ENCODE data around the gene KIF20B. TPM values are rescaled to one million over a fixed set of nuclear protein-coding genes. Genes with fewer than 3 reads are reported as not detected.

The KIF20B gene
- total and polyA plus RNA-seq, 2 donors from 2014 or later, result 0.67 to 7.3 TPM

GRCh38 chr10:89741126-89741762, 39.9 kb downstream of the KIF20B start:
- Histone ChIP-seq H3K36me3 (ENCODE audit: control insufficient read depth in 2 of 3, insufficient read depth in 3 of 3, low read length in 3 of 3) (no peaks in the 10 kb centered on the region), H3K4me3 (ENCODE audit: low read length in 3 of 3) (no peak overlapping the region), H3K27me3 (ENCODE audit: control insufficient read depth, insufficient read depth, low read length) (no peaks in the 10 kb centered on the region), H3K4me1 (ENCODE audit: control insufficient read depth in 2 of 3, insufficient read depth in 2 of 3, low read depth in 1 of 3, low read length in 3 of 3) (no peaks in the 10 kb centered on the region), H3K9ac (ENCODE audit: low read length in 3 of 3) (no peak overlapping the region), H3K27ac (ENCODE audit: low read depth in 2 of 2, low read length in 2 of 2) (no peak overlapping the region), H3K9me3 (ENCODE audit: control insufficient read depth in 2 of 3, insufficient read depth in 1 of 3, low read length in 3 of 3) (no peaks in the 10 kb centered on the region)
- FAIRE-seq, result no peak
- intact Hi-C loops (cut with DNase I), result no loop called here
- TF ChIP-seq, protein P1, sequence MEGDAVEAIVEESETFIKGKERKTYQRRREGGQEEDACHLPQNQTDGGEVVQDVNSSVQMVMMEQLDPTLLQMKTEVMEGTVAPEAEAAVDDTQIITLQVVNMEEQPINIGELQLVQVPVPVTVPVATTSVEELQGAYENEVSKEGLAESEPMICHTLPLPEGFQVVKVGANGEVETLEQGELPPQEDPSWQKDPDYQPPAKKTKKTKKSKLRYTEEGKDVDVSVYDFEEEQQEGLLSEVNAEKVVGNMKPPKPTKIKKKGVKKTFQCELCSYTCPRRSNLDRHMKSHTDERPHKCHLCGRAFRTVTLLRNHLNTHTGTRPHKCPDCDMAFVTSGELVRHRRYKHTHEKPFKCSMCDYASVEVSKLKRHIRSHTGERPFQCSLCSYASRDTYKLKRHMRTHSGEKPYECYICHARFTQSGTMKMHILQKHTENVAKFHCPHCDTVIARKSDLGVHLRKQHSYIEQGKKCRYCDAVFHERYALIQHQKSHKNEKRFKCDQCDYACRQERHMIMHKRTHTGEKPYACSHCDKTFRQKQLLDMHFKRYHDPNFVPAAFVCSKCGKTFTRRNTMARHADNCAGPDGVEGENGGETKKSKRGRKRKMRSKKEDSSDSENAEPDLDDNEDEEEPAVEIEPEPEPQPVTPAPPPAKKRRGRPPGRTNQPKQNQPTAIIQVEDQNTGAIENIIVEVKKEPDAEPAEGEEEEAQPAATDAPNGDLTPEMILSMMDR (IDR thresholded peaks at IDR 0.05; ENCODE audit: borderline replicate concordance, extremely low read depth, insufficient read depth), result no peak
- no peak for DNase-seq

- H3K27ac ChIP-seq (ENCODE audit: low read depth in 2 of 2, low read length in 2 of 2), result no peak overlapping the region
- H3K4me1 ChIP-seq (ENCODE audit: control insufficient read depth in 2 of 3, insufficient read depth in 2 of 3, low read depth in 1 of 3, low read length in 3 of 3), result no peaks in the 10 kb centered on the region
- no peaks in the 10 kb centered on the region for H3K9me3 ChIP-seq (ENCODE audit: control insufficient read depth in 2 of 3, insufficient read depth in 1 of 3, low read length in 3 of 3)
- TF ChIP-seq, protein P1 (IDR thresholded peaks at IDR 0.05; ENCODE audit: borderline replicate concordance, extremely low read depth, insufficient read depth), result no peak
- no peaks in the 10 kb centered on the region for H3K27me3 ChIP-seq (ENCODE audit: control insufficient read depth, insufficient read depth, low read length)
- no peak overlapping the region for H3K9ac ChIP-seq (ENCODE audit: low read length in 3 of 3)
- DNase-seq (no peak), FAIRE-seq (no peak)
- no peaks in the 10 kb centered on the region for H3K36me3 ChIP-seq (ENCODE audit: control insufficient read depth in 2 of 3, insufficient read depth in 3 of 3, low read length in 3 of 3)
- H3K4me3 ChIP-seq (ENCODE audit: low read length in 3 of 3), result no peak overlapping the region
- intact Hi-C loops (cut with DNase I), result no loop called here
Observed at GRCh38 chr10:89744026-89744425, 42.6 kb downstream of the KIF20B start.

DNA sequence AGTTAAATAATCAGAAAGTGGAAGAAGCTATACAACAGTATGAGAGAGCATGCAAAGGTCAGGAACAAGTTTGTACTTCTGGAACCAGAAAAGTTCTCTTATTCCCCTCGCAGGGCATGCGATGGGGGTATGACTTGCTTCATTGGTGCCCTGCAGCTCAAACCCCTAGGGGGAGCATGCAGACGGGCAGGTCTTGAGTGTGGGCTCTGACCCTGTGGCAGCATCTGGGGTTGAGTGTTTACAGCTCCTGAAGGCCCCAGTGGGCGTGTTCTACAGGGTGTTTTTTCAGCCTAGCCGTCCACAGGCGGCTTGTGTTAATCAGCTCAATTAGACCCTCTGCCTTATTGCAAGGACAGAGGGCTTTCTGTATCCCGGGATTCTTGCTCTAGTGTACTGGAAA, 44.5 kb downstream of the KIF20B start:
- FAIRE-seq (no peak), DNase-seq (no peak)
- no peaks in the 10 kb centered on the region for H3K36me3 ChIP-seq (ENCODE audit: control insufficient read depth in 2 of 3, insufficient read depth in 3 of 3, low read length in 3 of 3)
- intact Hi-C loops (cut with DNase I), result no loop called here
- no peak overlapping the region for H3K9ac ChIP-seq (ENCODE audit: low read length in 3 of 3)
- H3K27ac ChIP-seq (ENCODE audit: low read depth in 2 of 2, low read length in 2 of 2), result no peak overlapping the region
- H3K4me1 ChIP-seq (ENCODE audit: control insufficient read depth in 2 of 3, insufficient read depth in 2 of 3, low read depth in 1 of 3, low read length in 3 of 3), result no peaks in the 10 kb centered on the region
- TF ChIP-seq, protein P1 (IDR thresholded peaks at IDR 0.05; ENCODE audit: borderline replicate concordance, extremely low read depth, insufficient read depth), result no peak
- no peaks in the 10 kb centered on the region for H3K27me3 ChIP-seq (ENCODE audit: control insufficient read depth, insufficient read depth, low read length)
- H3K9me3 ChIP-seq (ENCODE audit: control insufficient read depth in 2 of 3, insufficient read depth in 1 of 3, low read length in 3 of 3), result no peaks in the 10 kb centered on the region
- H3K4me3 ChIP-seq (ENCODE audit: low read length in 3 of 3), result no peak overlapping the region

- no peak for FAIRE-seq
- Histone ChIP-seq H3K4me1 (ENCODE audit: control insufficient read depth in 2 of 3, insufficient read depth in 2 of 3, low read depth in 1 of 3, low read length in 3 of 3) (no peaks in the 10 kb centered on the region), H3K27ac (ENCODE audit: low read depth in 2 of 2, low read length in 2 of 2) (no peak overlapping the region), H3K9me3 (ENCODE audit: control insufficient read depth in 2 of 3, insufficient read depth in 1 of 3, low read length in 3 of 3) (no peaks in the 10 kb centered on the region), H3K4me3 (ENCODE audit: low read length in 3 of 3) (no peak overlapping the region), H3K9ac (ENCODE audit: low read length in 3 of 3) (no peak overlapping the region), H3K36me3 (ENCODE audit: control insufficient read depth in 2 of 3, insufficient read depth in 3 of 3, low read length in 3 of 3) (no peaks in the 10 kb centered on the region), H3K27me3 (ENCODE audit: control insufficient read depth, insufficient read depth, low read length) (no peaks in the 10 kb centered on the region)
- intact Hi-C loops (cut with DNase I), result no loop called here
- no peak for DNase-seq
- TF ChIP-seq, protein P1 (IDR thresholded peaks at IDR 0.05; ENCODE audit: borderline replicate concordance, extremely low read depth, insufficient read depth), result no peak
Observed at GRCh38 chr10:89750441-89750840, 49.1 kb downstream of the KIF20B start.
